Chondrocyte (in vitro differentiated cells): ENCODE data around the gene KMT2B. TPM values are rescaled to one million over a fixed set of nuclear protein-coding genes. Genes with fewer than 3 reads are reported as not detected.

ENCODE experiments used
- DNase-seq: peaks from one replicate; pipeline ENCODE4 v3.0.0; 2021; ENCODE audit warnings: mixed read lengths, low spot score
- H3K27ac Mint-ChIP-seq: one replicate; pipeline ENCODE4 v1.8.0; 2021; ENCODE audit warnings: mild to moderate bottlenecking, moderate library complexity, mixed read lengths; ENCODE audit not compliant: unreplicated experiment
- H3K27me3 Mint-ChIP-seq: 2 replicates; pipeline ENCODE4 v1.8.0; 2021; ENCODE audit warnings: low read depth, mixed read lengths
- H3K36me3 Mint-ChIP-seq: 2 replicates; pipeline ENCODE4 v1.8.0; 2021; ENCODE audit warnings: low read depth, mixed read lengths
- H3K4me1 Mint-ChIP-seq: 2 replicates; pipeline ENCODE4 v1.8.0; 2021; ENCODE audit warnings: low read depth, mild to moderate bottlenecking, mixed read lengths
- H3K4me3 Mint-ChIP-seq: one replicate; pipeline ENCODE4 v1.8.0; 2021; ENCODE audit warnings: mild to moderate bottlenecking, moderate library complexity, mixed read lengths; ENCODE audit not compliant: unreplicated experiment
- H3K9me3 Mint-ChIP-seq: 2 replicates; pipeline ENCODE4 v1.8.0; 2021; ENCODE audit warnings: low read depth, mixed read lengths
- total RNA-seq: library from RNA; stranded (reverse); gene quantifications from 3 replicates; pipeline ENCODE4 v1.2.1, GENCODE V29; 2021
- TF ChIP-seq, protein P1 (sequence below): fragments of 200-600 bp; sonication (generic); IDR thresholded peaks from 2 replicates; pipeline ENCODE4 v1.5.0; 2021; ENCODE audit warnings: antibody characterized with exemption, mild to moderate bottlenecking, moderate library complexity

Gene KMT2B
- total RNA-seq, 1 donor from 2014 or later, result 30.8 TPM

- no peaks in the 10 kb centered on the region for H3K27me3 Mint-ChIP-seq
- TF ChIP-seq, protein P1, sequence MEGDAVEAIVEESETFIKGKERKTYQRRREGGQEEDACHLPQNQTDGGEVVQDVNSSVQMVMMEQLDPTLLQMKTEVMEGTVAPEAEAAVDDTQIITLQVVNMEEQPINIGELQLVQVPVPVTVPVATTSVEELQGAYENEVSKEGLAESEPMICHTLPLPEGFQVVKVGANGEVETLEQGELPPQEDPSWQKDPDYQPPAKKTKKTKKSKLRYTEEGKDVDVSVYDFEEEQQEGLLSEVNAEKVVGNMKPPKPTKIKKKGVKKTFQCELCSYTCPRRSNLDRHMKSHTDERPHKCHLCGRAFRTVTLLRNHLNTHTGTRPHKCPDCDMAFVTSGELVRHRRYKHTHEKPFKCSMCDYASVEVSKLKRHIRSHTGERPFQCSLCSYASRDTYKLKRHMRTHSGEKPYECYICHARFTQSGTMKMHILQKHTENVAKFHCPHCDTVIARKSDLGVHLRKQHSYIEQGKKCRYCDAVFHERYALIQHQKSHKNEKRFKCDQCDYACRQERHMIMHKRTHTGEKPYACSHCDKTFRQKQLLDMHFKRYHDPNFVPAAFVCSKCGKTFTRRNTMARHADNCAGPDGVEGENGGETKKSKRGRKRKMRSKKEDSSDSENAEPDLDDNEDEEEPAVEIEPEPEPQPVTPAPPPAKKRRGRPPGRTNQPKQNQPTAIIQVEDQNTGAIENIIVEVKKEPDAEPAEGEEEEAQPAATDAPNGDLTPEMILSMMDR, result no peak
- no peak within 1 kb of the TSS for H3K27ac Mint-ChIP-seq
- DNase-seq, result no peak
- H3K4me3 Mint-ChIP-seq, result no peak within 1 kb of the TSS
- H3K9me3 Mint-ChIP-seq, result no peaks in the 10 kb centered on the region
- no peaks in the 10 kb centered on the region for H3K36me3 Mint-ChIP-seq
- peaks cover 3% of the 10 kb centered on the region for H3K4me1 Mint-ChIP-seq
Observed at GRCh38 chr19:35704218-35704617, 13.6 kb upstream of the KMT2B start, which contains the start of gene ZBTB32. ZBTB32 (plus strand) TSS chr19:35704558; CDS start chr19:35714627, 10,069 bp downstream.

GRCh38 chr19:35708391-35708790 is 9.4 kb upstream of the KMT2B start:
- TF ChIP-seq, protein P1, result no peak
- Mint-ChIP-seq H3K9me3 (no peaks in the 10 kb centered on the region), H3K4me1 (peaks cover 4% of the 10 kb centered on the region), H3K27ac (no peak overlapping the region), H3K36me3 (no peaks in the 10 kb centered on the region), H3K4me3 (no peak overlapping the region), H3K27me3 (no peaks in the 10 kb centered on the region)
- DNase-seq, result no peak

DNA sequence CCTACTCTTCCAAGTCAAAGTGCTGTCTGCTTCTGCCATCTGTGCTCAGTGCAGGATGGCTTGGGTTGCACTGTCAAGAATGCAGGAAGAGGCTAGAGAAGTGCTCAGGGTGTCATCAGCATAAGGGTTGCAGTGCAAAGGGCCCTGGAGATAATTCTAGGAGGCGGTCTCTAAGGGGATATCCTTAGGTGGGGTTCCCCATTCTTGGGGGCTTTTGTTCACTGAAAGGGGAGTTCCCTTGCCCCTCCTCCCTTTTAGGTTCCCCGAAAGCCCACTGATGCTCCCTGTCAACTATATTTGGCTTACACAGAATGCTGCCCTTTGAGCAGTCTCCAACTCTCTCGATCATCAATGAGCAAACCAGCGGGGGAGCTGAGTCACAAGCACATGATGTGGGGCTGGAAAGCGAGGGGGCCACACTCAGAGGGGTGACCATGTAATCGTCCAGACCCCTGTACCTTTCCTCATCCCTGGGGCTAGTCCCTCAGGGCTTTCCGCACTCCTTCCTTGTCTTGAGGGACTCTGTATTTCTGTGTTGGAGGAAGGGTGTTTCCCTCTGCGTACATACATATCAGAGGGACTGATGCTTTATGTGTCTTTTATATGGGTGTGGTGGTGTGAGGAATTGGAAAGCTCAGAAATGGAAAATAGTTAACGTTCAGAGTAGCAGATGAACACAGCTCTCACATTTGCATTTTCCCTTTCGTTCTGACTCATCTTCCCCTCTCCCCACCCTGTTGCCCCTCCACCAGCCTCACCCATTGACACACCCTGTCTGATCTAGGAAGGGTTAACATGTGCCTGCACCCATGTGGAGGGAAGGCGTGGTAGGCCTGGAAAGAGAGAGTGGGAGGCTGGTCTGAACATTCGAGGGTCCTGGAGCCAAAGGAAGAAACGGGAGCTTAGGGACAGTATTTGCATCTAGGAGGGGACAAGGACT is 6.7 kb upstream of the KMT2B start:
- H3K4me1 Mint-ChIP-seq, result peaks cover 8% of the 10 kb centered on the region
- H3K36me3 Mint-ChIP-seq, result no peaks in the 10 kb centered on the region
- no peak overlapping the region for H3K27ac Mint-ChIP-seq
- H3K9me3 Mint-ChIP-seq, result no peaks in the 10 kb centered on the region
- no peak overlapping the region for H3K4me3 Mint-ChIP-seq
- TF ChIP-seq, protein P1, result no peak
- no peak for DNase-seq
- no peaks in the 10 kb centered on the region for H3K27me3 Mint-ChIP-seq

DNA sequence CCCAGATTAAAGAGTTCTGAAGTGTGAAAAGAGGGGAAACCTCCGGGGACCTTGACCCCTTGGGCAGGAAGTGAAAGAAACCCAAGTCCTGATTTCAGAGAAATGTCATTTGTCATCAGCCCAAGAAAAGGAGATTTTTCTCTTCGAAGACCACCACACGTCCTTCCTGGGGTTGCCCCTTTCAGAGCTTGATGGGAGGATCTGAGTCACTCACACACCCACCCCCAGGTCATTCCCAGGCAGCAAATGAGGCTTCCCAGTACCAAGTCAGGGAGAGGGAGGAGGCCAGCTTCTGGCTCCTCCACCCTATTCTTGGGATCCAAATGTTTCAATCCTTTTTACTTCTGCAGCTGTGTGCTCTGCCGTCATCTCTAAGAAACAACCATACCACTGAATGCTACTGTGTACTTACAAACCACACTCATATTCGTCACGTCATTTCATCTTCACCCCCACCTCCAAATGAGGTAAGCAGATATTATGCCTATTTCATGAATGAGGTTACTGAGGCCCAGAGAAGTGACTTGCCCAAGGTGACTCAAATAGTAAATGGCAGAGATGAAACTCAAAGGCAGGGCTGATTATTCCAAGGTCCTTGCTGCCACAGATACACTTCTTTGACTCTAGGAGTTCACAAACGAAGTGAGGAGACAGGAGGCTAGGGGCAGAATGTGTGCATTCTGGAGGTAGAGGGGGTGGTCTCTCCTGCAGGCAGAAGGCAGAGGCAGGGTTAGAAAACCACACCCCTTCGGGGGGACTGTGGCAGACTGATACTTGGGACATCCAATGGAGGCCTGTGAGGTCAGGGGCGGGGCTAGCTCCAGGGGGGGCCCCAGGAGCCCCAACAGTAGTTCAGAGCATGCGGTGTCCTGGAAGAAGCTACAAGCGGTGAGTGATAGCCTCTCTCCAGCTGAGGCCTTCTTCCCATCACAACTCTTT is 5.0 kb upstream of the KMT2B start:
- H3K27ac Mint-ChIP-seq, result no peak overlapping the region
- no peaks in the 10 kb centered on the region for H3K36me3 Mint-ChIP-seq
- H3K4me1 Mint-ChIP-seq, result peaks cover 17% of the 10 kb centered on the region
- no peak overlapping the region for H3K4me3 Mint-ChIP-seq
- TF ChIP-seq, protein P1, result no peak
- no peaks in the 10 kb centered on the region for H3K9me3 Mint-ChIP-seq
- H3K27me3 Mint-ChIP-seq, result no peaks in the 10 kb centered on the region
- no peak for DNase-seq

DNA sequence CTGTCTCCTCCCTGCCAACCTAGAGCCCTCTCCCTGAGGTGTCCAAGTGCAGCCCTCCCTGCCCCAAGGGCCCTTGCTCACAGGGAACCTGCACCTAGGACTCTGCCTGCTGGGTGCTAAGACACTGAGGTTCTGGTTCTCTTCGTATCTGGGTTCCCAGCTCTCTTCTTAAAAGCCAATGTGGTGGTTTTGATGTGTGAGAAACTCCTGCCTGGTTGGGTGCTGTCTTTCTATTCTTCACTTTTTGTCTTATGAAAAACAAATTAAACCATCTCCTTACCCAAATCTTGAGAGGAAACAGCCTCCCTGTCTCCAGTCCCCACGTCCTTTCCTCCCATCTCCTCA is 4.3 kb upstream of the KMT2B start:
- TF ChIP-seq, protein P1, result no peak
- H3K4me1 Mint-ChIP-seq, result peaks cover 17% of the 10 kb centered on the region
- H3K36me3 Mint-ChIP-seq, result no peaks in the 10 kb centered on the region
- H3K9me3 Mint-ChIP-seq, result no peaks in the 10 kb centered on the region
- H3K27ac Mint-ChIP-seq, result no peak overlapping the region
- DNase-seq, result no peak
- H3K4me3 Mint-ChIP-seq, result no peak overlapping the region
- H3K27me3 Mint-ChIP-seq, result no peaks in the 10 kb centered on the region
